Measurements from ENCODE around the gene NPVF. TPM values are rescaled to one million over a fixed set of nuclear protein-coding genes. Genes with fewer than 3 reads are reported as not detected.

Gene NPVF
- total and polyA plus RNA-seq, 2 of the 8 experiments (the other 6 are each of a cell fraction or from before 2014, with no cell fraction given): not detected

GRCh38 chr7:25254604-25255003 is 26.3 kb upstream of the NPVF start:
- ChIA-PET CTCF (ENCODE audit: partially characterized antibody) (interaction anchor here (0.8 to 8.2 kb wide), 5 partner anchors 39 to 311 kb away, joined by 3 to 158 read pairs (median 9); no protein-coding TSS in a partner anchor), POLR2A (ENCODE audit: partially characterized antibody) (no interaction called here)
- H3K4me3 ChIP-seq (ENCODE audit: extremely low read depth in 1 of 4, insufficient read depth in 2 of 4, low read depth in 3 of 4, low read length in 4 of 4): no peak overlapping the region
- H4K20me1 ChIP-seq (replicated peaks in 1 of 2; ENCODE audit: control insufficient read depth in 1 of 2, insufficient read depth in 2 of 2, low read length in 2 of 2): no peaks in the 10 kb centered on the region
- no peak overlapping the region for H4K5ac ChIP-seq (ENCODE audit: insufficient read length, low read depth, low read length)
- no peak overlapping the region for H3K23ac ChIP-seq (ENCODE audit: insufficient read length)
- H3K9me3 ChIP-seq (ENCODE audit: insufficient read depth in 2 of 2, low read depth in 1 of 2, low read length in 1 of 2): no peaks in the 10 kb centered on the region; a peak in 1 of 4 replicates
- H3K56ac ChIP-seq (replicated peaks; ENCODE audit: insufficient read length, low read depth, low read length): no peak overlapping the region
- H3K14ac ChIP-seq (ENCODE audit: insufficient read length): no peak overlapping the region
- H3K4me2 ChIP-seq (ENCODE audit: insufficient read depth in 1 of 2, low read depth in 2 of 2, low read length in 2 of 2): no peak overlapping the region
- peaks cover 3% of the 10 kb centered on the region; the same call in 1 of the 2 replicates for H3K23me2 ChIP-seq (ENCODE audit: low read depth, low read length)
- H3K9ac ChIP-seq (replicated peaks in 1 of 4; ENCODE audit: extremely low read depth in 1 of 4, low read depth in 3 of 4, low read length in 3 of 4): no peak overlapping the region
- TF ChIP-seq SP1 (IDR thresholded peaks at IDR 0.05; ENCODE audit: low read depth, low read length): no peak
- TF ChIP-seq SP2 (IDR thresholded peaks at IDR 0.05; ENCODE audit: low read length): no peak
- TF ChIP-seq SUZ12 (IDR thresholded peaks at IDR 0.05; ENCODE audit: low read length): no peak
- TF ChIP-seq CTBP2 (IDR thresholded peaks at IDR 0.05; ENCODE audit: borderline replicate concordance, insufficient read depth, insufficient read length, low read length): no peak
- TF ChIP-seq RNF2 (IDR thresholded peaks at IDR 0.05; ENCODE audit: borderline replicate concordance, low read depth, low read length, missing control alignments, poor library complexity, severe bottlenecking): no peak
- no peak for TF ChIP-seq TAF7 (optimal IDR thresholded peaks at IDR 0.05; ENCODE audit: borderline replicate concordance, low read depth, low read length)
- TF ChIP-seq RFX5 (IDR thresholded peaks at IDR 0.05; ENCODE audit: borderline replicate concordance, low read depth, low read length): no peak
- no peak for TF ChIP-seq JUND (IDR thresholded peaks at IDR 0.05; ENCODE audit: low read length)
- TF ChIP-seq SIRT6 (IDR thresholded peaks at IDR 0.05; ENCODE audit: low read length): no peak
- no peak overlapping the region for H2BK5ac ChIP-seq (ENCODE audit: low read depth, low read length)
- H4K8ac ChIP-seq (ENCODE audit: extremely low read depth, insufficient read depth, low read length): no peak overlapping the region
- H3K18ac ChIP-seq (ENCODE audit: extremely low read depth, low read length): no peak overlapping the region
- DNase-seq (ENCODE audit: low read depth in 1 of 2, low spot score in 2 of 2) (no peak), FAIRE-seq (no peak)
- no peak overlapping the region for H2AK5ac ChIP-seq (ENCODE audit: low read depth, low read length)
- H2BK15ac ChIP-seq (ENCODE audit: low read length): no peak overlapping the region
- no peaks in the 10 kb centered on the region; a peak in 1 of 7 replicates for H3K27me3 ChIP-seq (replicated peaks in 1 of 4; ENCODE audit: control insufficient read depth in 3 of 4, extremely low read depth in 1 of 4, insufficient read depth in 3 of 4, low read length in 3 of 4)
- H3K4me1 ChIP-seq (replicated peaks in 1 of 4; ENCODE audit: control insufficient read depth in 3 of 4, insufficient read depth in 4 of 4, low read length in 3 of 4): no peaks in the 10 kb centered on the region
- H2AFZ ChIP-seq (ENCODE audit: low read length): no peak overlapping the region
- H4K91ac ChIP-seq (replicated peaks; ENCODE audit: insufficient read length, low read length): no peak overlapping the region
- no peaks in the 10 kb centered on the region for H3K36me3 ChIP-seq (ENCODE audit: control insufficient read depth in 2 of 4, insufficient read depth in 4 of 4, low read length in 3 of 4)
- H2BK20ac ChIP-seq (ENCODE audit: low read length): no peak overlapping the region
- H3K4ac ChIP-seq (replicated peaks; ENCODE audit: insufficient read length, low read depth, low read length): no peak overlapping the region
- no peak overlapping the region for H2BK12ac ChIP-seq (ENCODE audit: low read depth, low read length)
- no peaks in the 10 kb centered on the region for H3K79me2 ChIP-seq (ENCODE audit: control insufficient read depth in 1 of 2, insufficient read depth in 2 of 2, low read length in 2 of 2)
- no peak overlapping the region for H2BK120ac ChIP-seq (replicated peaks; ENCODE audit: low read depth, low read length)
- no peaks in the 10 kb centered on the region for H3K79me1 ChIP-seq (ENCODE audit: low read depth, low read length)
- WGBS, 2 experiments (ENCODE audit: extremely low coverage in 1 of 2, insufficient coverage in 1 of 2, insufficient read length in 1 of 2, insufficient replicate concordance in 2 of 2, low coverage in 1 of 2, low lambda C conversion rate in 2 of 2, missing lambda C conversion rate in 1 of 2): 88% methylated on average over 3 of the region's 3 CpGs; no CpG with 5 or more reads in 1 of the 2 experiments
- no peak overlapping the region for H3K27ac ChIP-seq (ENCODE audit: low read depth, low read length)

Data from H1 (cell line).